D341Med (cell line): Measurements from ENCODE around the gene MITD1.
A peak's percentile ranks its signal among the peaks of the same experiment; 100 is the strongest.
"Not testable (repeated sequence)": the region's sequence is repeated elsewhere in the genome, so short reads cannot be mapped to it uniquely, and the experiment has no call there.

Experiments used
- DNase-seq: peaks from one replicate; pipeline ENCODE4 v3.0.0; 2012; ENCODE audit warnings: low spot score

Gene MITD1

DNA sequence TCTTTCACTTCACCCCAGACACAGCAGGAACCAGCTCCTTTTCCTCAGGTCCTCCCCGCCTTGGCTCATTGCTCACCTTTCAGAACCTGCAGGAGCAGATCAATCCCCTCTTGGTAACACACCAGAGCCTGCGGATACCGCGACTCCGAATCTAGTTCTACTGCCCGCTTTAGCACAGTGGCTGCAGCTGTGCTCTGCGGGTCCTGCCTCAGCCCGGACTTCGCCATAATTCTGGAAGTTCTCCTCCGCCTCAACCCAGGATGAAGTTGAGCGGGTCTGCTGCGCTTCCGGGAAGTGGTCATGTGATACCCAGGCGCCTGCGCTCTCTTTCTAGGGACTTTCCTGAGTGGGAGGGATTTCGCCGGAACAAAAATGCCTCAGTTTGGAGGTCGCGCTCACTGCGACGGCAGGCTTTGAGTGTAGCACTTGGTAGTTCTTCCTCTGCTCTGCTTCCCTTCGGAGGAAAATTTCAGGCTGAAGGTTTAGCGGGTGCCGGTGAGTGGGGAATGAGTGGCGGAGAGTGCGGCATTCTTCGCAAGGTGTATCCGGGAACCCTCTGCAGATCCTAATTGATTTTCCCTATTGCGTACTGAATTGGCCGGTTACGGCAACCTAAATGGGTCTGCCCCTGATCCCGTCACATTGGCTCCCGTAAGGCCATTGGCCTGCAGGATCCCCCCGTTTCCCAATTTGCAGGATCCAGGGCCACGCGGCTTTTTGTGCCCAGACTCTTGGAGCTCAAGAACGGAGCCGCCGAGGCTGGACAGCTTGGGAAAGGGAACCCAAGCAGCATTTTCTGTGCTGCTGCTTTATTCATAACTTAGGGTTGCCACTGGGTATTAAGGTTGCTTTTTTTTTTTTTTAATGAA is at the start of gene MITD1, which contains the start of gene MRPL30:
TSS of gene MITD1 (minus strand) at position 304 of the 869 bp plus-strand sequence. CDS start at position 227, 77 bp downstream.
TSS of gene MRPL30 (plus strand) at position 430 of the 869 bp plus-strand sequence. CDS start 5,020 bp downstream, outside the sequence.
- peak; percentile 84 for DNase-seq

DNA sequence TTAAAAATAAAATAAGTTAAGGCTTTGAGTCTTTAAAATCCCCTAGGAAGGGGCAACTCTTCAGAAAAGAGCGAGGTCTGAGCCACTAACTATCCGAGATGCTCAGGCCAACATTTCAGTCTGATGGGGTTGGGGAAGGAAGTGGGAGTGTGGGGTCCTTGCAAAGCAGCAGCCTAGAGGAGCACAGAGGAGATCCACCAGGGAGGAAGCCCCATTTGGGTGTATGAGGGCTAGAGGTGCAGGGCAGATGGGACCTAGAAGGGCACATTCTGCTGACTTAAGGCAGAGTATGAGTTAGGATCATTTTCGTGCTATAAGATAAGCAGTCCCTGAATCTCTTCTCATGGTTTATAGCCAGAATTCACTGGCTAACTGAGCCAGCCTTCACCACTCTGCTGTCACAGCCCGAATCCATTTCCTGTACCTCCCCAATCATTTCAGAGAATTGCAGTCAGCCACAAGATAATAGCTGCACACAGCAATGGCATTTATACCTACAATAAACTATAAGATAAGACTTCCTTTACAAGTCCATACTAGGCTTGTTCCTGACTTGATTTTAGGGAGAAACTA is 37.2 kb upstream of the MITD1 start:
- no peak for DNase-seq

DNA sequence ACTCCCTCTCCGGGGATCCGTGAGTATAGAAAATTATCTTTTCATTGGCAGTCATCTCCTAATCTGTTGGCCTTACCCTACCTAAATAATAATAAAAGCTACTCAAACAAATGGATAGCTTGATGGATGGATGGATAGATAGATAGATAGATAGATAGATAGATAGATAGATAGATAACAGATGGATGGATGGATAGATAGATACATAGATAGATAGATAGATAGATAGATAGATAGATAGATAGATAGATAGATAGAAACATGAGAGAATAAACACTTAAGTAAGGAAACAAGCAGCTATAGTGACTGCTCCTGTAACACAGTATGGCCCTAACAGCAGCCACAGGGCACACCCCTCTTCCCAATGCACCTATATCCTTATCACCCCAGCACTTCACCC is 35.2 kb upstream of the MITD1 start:
- DNase-seq, result no peak

DNA sequence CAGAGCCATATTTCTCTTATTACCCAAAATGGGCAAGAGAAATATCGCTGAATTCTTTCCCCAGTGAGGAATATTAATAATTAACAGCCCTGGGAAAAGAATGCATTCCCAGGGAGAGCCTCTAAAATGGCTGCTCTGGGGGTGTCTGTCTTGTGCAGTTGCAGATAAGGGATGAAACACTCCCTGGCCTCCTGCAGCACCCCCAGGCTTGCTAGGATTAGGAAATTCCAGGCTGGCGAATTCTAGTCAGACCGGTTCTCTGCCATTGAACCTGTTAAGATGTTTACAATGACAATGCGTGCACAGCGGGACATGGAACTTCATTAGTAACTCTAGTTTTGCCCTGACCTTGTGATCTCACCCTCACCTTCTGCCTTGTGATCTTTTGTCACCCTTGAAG is 24.6 kb upstream of the MITD1 start:
- DNase-seq, result no peak

DNA sequence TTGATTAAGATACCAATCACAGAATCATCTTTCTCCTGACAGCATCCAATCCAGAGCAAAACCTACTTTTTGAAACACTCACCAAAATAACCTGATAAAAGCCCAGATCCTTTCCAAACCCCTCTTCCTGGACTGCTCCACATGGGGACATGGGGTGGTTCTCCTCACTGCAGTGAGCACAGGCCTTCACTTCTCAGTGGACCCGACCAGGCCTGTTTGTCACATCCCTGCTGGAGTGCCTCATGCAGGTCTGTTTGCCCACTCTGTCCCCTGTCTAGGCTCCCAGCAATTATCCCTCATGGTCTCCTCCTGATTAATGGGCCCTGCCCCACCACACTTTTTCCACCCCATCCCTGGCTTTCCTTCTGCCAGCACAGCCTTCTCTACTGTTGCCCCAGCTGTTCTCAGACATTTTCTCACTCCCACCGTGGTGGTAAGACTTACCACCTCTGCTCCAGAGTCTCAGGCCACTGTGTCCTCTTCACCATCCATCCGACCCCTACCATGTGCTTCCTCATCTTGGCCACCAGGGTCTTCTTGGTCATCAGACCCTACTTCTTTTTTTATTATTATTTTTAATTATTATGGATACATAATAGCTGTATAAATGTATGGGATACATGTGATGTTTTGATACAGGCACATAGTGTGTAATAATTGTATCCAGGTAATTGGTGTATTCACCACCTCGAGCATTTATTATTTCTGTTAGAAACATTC is 21.3 kb upstream of the MITD1 start:
- no peak for DNase-seq

DNA sequence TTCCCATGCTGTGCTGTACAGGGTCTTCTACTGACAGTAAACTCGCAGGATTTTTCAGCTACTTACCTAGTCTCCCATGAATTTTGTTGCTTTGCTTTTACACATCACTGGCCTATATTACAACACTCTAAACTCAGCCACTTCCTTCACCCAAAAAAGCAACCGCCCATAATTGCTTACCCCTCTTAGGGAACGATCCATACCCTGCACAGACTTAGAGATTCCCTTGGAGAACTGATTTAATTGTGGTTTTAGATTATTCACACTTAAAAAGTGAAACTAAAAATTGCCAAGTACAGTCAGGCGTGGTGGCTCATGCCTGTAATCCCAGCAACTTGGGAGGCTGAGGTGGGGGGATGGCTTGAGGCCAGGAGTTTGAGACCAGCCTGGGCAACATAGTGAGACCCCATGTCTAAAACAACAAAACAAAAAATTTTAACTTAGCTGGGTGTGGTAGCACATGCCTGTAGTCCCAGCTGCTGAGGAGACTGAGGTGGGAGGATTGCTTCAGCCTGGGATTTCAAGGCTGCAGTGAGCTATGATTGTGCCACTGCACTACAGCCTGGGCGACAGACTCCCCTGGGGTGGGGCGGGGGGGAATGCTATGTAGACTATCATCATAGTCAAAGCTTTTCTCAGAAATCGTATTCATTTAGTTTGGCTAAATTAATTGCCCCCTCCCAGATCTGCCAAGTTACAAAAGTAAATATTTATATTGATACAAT is 19.4 kb upstream of the MITD1 start:
- no peak for DNase-seq

DNA sequence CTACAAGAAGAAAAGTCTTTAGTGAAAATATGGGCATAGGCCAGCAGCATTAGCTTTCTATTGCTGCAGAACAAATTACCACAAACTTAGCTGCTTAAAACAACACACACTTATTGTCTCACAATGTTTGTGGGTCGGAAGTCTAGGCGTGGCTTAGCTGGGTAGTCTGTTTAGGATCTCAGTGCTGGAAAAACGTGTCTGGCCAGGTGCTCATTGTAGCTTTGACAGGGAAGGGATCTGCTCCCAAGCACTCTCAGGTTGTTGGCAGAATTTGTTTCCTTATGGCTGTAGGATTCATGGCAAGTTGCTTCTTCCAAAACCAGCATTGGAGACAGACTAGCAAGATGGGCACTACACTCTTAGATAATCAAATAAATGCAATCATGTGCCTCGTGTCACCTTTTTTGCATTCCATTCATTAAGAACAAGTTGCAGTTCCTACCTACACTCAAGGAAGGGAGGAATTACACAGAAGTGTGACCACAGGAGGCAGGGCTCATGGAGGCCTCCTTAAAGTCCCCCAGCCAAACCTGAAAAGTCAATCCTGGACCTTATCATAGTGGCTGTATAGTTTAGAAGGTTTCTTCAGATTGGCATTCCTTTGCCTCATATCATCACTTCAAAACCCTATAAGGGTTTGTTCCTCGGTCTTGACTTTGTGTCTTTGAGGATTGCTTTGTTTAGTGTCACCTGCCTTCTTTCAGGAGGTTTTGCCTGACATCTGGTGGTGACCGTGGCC is 17.4 kb upstream of the MITD1 start:
- DNase-seq, result no peak

DNA sequence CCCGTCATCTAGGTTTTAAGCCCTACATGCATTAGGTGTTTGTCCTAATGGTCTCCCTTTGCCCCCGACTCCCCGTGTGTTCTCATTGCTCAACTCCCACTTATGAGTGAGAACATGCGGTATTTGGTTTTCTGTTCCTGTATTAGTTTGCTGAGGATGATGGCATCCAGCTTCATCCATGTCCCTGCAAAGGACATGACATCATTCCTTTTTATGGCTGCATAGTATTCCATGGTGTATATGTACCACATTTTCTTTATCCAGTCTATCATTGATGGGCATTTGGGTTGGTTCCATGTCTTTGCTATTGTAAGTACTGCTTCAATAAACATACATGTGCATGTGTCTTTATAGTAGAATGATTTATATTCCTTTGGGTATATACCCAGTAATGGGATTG is 11.5 kb upstream of the MITD1 start:
- not testable (repeated sequence) for DNase-seq

DNA sequence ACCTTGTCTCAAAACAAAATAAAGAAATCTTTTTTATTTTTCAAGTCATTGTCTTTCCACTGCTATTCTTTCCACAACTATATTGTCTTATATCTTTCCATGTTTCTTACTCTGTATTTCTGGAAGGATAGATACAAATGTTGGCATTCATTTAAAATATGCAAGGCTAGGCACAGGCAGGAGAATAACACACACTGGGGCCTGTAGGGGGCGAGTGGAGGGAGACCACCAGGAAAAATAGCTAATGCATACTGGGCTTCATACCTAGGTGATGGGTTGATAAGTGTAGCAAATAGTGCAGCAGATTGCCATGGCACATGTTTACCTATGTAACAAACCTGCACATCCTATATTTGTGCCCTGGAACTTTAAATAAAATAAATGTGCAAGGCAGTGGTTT is 9.7 kb upstream of the MITD1 start:
- no peak for DNase-seq

DNA sequence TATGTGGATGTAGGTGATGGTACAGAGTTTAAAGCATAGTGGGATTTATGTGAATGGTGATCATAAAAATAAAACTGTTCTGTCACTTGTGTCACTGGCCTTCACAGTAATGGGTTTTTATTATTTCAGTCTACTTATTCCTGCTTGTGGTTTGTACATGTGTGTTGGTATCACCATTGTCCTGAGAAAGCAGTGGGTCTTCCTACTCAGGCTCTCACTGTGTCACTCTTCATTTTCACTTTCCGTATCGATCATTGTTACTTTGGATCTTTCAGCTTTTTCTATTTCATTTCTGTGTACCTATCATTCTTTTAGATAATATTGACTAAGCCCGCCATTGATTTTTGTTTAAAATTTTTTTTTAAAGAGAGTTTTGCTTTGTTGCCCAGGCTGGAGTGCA is 7.5 kb upstream of the MITD1 start:
- no peak for DNase-seq

DNA sequence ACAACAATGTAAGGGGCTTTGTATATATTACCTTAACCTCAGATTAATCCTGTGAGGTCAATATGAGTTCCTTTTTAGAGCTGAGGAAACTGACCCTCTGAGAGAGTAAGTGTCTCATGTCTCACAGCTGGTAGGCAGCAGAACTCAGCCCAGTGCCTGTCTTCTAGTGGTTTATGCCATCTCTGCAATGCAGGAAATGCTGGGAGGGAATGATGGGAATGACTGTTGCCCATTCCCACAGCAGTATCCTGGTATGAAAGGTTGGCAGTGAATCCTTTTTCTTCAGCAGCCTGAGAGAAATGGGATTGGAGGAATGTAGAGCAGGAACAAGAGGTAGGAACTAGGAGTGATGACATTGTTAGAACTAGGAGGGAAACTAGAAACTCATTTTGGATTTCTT is 6.2 kb upstream of the MITD1 start:
- no peak for DNase-seq

DNA sequence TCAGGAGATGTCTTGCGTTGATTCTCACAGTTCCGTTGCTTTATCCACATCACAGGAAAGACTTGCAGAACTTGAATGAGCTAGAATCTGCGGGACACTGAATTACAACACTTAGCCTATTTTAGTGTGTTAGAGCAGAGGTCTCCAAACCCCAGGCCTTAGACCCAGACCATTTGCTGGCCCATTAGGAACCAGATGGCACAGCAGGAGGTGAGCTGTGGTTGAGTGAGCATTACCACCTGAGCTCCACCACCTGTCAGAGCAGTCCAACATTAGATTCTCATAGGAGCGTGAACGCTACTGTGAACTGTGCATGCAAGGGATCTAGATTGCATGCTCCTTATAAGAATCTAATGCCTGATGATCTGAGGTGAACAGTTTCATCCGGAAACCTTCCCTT is 4.0 kb upstream of the MITD1 start:
- no peak for DNase-seq

DNA sequence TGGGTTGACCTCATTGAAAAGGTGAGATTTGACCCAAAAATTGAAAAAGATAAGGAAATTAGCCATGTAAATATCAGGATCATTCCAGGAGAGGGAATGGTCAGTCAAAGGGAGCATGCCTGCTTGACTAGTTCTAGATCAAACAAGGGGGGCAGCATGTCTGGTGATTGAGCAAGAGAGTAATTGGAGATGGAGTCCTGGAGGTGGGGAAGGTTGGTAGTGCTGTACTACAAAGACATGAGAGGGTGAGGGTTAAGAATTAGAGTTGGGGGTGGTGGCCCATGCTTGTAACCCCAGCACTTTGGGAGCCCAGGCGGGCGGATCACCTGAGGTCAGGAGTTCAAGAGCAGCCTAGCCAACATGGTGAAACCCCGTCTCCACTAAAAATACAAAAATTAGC is 2.2 kb upstream of the MITD1 start:
- no peak for DNase-seq

DNA sequence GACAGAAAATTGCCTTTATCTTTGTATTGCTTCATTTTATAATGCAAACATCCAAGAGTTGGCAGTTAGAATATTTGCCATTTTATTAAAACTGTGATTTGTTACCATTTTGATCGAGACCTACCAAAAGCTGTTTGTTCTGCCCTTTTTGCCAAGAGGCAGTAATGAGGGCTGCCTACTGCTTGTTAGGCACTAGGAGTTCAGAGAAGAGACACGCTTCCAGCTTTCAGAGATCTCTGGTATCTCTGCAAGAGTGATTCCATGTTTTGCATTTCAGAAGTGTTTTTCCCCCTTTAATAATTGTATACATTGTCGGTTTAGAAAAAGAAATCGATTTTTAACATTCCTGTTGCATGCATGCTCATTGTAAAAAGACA is 754 bp upstream of the MITD1 start:
- DNase-seq, result no peak

DNA sequence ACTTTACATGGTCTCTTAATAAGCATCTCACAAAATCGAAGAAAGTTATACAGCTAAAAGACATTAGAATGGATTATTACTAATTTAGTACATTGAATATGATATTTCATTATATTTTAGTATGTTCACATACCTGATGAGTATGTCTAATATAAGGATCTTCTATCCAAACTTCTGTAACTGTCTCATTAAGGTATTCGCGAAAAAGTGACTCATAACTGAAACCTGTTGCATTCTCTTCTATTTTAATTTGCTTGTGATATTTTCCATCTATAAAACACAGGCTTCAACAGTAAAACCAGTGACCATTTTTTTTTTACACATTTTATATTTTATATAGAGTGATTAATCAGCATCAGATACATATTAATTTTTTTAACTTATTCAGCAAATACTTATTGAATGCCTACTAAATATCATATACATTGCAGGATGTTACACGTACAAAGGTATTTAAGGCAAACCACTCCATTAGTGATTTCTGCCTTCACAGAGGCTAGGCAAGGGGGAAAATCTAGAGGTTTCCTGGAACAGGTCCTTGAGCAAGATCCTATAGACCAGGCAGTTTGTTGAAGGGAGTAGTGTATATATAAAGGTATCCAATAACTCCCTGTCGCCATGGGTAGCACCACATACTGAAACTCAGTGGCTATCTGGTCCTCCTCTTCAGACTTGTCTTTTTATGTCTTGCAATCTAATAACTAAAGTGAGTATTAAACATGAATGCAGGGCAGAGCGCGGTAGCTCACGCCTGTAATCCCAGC is 9.3 kb downstream of the MITD1 start:
- no peak for DNase-seq

DNA sequence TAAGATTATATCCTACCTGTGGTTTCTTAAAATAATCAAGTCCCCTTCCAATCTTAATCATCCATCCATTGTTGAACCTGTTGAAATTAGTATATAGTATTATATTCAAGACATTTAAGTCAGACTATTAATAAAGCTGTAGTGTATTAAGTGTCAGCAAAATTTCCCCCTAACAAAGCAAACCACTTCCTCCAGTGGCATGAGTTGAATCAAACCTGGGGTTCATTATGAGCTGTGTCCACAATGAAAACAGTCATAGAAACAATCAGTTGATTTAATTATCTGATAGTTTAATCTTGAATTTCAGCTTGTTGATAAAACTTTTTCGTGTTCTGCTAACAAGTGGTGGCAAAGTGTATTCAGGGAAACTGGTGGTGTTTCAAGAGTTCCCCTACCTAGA is 11.3 kb downstream of the MITD1 start:
- DNase-seq, result no peak

DNA sequence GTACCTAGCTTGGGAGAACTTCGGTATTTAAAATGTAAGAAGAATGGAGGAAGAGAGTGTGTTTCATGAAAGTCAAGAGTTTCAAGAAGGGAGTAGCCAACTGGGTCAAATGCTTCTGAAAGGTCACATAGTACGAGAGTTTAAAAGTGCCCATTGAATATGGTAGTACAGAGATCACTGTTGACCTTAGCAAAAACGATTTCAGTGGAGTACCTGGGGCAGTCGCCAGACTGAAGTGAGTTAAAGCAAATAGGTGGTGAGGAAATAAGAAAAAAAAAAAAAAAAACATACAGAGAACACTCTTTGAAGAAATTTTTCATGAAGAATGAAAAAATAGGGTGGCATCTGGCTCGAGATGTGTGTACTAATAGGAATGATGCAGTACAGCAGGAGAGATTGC is 14.6 kb downstream of the MITD1 start:
- no peak for DNase-seq

DNA sequence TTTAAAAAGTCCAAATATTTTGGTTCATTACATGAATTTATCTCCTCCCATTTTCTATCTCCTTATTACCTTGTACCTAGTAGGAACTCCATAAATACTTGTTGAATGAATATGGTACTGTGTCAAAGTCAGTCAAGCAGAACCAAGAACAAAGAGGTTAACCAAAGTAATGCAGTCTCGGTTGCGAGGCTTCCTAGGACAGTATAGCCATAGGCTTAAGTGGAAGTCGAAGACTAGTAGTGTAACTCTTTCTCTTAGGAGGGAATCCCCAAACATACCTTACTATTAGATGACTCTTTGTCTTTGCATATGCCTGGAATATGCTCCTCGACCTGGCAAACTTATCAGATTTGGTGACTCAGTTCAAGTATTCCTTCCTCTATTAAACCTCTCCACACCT is 21.3 kb downstream of the MITD1 start:
- DNase-seq, result no peak

DNA sequence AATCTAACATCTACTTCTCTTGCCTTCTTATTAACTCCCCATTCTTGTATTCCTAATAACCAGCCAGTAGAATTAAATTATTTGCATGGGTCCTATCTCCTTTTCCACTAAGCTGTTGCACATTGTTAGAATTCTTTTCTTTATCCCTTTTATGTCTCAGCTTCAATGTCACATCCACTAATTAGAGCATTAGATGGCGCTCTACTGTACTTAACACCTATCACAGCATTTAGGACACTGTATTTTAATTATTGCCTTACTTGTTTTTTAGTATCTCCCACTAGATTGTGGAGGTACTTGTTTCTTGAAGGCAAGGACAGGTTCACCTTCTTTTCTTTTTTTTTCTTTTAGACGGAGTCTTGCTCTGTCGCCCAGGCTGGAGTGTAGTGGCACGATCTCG is 22.3 kb downstream of the MITD1 start:
- no peak for DNase-seq

DNA sequence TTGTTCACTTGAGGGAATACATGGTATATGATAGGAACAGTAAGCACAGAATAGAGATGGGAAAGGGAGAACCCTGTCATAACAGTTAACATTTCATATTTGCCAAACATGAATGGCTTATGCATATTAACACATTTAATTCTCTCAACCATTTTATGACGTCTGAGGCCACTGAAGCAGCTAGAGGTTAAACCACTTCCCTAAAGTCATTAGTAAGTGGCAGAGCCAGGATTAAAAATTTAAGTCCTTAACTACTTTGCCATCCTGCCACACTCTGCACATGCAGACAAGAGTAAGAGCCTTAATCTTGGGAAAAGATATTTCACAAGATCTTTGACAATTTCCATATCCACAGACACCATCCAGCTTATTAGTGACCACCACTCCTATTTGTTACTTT is 24.0 kb downstream of the MITD1 start:
- DNase-seq, result no peak
